Activated CD4-positive, CD25-positive, alpha-beta regulatory T cell (primary cell): ENCODE data around the gene ZNF423.

Experiments
- DNase-seq, 4 experiments: peaks; one replicate each; lab custom pipeline; 2025; lab: John Stamatoyannopoulos, UW

The ZNF423 gene

DNA sequence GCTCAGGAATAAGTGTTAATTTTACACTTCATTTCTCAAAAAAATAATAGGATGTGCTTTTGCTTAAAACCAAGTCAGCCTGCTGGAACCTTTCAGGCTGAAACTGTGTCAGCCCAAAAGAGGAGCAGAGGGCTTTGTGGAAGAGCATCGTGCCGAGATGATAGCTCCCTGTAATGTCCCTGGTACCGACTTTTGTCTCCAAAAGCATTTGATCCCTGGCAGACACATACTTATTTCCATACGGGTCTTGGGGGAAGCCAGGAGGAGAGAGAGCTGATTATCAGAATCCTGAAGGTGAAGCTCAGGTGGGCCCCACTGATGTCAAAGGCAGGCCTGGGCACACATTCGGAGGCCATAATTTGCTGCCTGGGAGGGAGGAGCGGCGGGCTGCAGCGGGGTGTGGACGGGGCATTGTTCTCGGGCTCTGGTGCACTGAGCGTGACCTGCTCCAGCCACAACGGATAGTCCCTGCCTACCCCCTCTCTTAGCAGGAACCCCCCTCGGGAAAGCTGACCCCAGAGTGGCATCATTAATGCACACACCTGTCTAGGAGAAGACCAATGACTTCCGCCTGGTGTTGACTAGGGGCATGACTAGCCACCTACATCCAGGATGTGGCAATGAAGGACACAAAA is 326.4 kb downstream of the ZNF423 start:
- DNase-seq: no peak

DNA sequence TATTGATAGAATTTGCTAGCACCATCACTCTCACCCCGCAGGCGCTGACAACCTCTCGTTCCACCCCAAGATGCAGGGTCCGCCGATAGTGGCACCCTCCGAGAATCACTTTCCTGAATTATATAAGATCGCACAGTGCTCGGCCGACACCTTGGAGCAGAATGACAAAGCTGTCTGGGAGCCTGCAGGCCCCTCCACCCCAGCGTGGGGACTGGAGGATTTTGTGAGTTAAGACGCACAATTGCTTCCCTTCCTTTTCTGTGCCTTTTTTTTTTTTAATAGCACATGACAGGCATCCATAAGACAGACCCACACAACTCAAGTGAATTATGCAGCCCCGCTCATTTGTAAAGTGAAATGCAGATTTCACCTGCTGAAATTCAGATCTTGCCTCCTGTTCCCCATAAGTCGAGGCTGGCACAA is 327.0 kb downstream of the ZNF423 start:
- no peak for DNase-seq

DNA sequence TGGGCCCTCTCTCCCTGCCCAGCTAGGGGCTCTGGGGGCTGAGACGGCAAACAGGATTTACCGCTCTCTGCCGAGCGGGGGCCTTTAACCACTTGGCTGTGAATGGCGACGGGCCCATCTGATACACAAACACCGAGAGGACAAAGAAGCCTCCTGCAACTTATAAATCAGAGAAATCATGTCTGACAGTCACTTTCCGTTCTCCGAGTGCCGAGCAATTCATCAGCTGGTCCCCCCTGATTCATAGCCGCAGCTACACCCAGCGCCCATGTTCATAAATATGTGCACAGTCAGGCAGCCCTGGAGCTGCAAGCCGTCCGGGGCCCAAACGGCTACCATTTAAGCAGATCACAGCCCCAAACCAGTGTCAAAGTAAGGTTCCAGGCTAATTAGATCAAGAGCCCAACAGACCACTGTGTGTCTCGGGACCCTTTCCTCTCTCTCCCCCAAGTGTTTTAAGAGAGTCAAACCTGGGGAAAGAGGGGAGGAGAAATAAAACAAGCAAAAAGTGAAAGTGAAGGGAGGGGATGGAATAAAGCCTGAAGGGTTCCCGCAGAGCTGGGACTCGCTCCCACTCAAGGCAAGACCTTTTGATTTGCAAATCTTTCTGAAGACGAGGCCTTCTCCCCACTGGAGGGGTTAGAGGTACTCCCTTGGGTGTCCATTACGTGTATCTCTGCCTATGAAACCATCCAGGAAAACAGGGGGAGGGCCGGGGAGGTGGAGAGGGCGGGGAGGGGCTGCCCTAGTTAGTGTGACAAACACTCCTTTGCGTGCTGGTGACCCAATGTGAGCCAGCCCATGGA is 327.6 kb downstream of the ZNF423 start:
- no peak for DNase-seq

DNA sequence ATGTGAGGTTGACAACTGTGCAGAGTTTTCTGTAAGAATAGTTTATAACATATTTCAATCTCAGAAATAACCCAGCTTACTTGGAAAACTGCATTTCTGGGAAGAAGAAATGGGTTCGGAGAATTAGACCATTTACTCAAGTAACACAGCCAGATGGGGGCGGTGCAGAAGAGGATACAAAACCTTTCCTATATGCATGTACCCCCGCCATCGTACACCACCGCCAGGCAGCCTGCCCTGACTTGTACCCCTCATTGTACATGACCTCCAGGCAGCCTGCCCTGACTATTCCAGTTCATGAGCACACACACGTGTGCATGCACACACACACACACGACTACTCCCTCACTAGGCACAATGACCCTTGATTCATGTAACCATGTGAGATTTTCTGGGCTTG is 328.3 kb downstream of the ZNF423 start:
- no peak for DNase-seq

DNA sequence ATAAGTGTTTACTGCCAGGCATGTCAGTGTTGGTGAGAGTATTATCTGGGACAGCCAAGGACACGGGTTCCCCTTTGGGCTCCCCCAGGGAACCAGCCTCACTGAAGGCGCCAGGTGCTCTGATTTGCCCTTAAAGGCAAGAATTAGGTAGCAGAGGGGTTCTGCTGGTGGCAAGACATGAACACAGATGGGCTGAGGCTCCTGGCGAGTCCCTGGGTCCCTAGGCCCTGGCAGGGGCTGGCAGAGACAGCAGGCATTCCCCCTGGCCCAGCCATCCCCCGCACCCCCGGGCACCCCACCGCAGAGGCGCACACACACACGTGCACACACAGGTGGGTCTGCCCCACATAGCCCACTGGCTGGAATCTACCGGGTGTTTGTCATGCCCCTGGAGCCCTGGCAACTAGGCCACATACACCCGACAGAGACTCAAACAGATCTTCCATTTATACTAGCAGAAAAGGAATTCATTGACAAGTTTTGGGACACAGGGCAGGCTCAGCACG is 329.0 kb downstream of the ZNF423 start:
- DNase-seq: no peak

DNA sequence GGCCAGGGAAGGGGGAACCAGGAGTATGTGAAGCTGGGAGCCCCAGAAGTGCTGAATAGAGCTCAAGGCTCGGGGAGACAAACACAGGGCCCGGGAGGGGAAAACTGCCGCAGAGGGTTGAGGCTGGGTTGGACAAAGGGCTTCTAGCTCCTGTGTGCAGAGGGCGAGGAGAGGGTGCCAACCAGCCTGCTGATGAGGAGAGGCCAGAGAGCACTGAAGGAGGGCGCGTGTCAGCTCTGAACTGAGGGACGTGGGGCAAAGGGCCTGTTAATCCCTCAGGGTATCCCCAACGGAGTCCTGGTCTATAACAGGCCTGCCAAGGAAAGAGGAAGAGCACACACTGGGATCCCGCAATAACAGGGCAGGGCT is 331.0 kb downstream of the ZNF423 start:
- DNase-seq: no peak

DNA sequence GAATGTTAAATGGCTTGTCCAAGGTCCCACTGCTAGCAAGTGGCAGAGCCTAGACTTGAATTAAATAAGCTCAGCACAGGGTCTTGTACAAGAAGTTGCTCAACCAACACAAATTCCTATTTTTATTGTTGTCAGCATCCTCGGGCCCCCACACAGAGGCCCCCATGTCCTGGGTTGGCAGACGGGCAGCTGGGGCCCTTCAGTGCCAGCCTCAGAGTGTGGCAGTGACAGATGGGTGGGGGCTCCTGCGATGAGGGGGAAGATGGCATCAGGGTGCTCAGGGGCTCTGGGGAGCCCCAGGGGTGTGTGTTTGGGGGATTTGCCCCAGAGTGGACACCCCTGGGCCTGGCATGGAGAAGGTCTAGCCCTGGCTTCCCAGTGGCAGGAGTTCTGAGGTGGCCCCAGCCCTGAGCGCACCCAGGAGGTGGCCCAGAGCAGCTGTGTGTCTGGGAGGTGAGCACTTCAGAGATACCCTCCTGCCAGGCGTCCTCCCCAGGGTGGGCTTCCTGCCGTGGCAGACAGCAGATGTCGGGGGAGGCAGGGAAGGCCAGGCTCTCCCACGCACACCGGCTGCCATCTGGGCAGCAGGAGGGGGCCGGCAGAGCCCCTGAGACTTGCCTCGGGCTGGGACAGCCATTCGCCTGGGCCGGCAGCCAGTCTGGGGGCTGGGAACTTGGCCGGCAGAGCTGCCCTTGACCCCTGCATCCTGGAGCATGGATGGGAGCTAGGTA is 331.5 kb downstream of the ZNF423 start:
- no peak for DNase-seq

DNA sequence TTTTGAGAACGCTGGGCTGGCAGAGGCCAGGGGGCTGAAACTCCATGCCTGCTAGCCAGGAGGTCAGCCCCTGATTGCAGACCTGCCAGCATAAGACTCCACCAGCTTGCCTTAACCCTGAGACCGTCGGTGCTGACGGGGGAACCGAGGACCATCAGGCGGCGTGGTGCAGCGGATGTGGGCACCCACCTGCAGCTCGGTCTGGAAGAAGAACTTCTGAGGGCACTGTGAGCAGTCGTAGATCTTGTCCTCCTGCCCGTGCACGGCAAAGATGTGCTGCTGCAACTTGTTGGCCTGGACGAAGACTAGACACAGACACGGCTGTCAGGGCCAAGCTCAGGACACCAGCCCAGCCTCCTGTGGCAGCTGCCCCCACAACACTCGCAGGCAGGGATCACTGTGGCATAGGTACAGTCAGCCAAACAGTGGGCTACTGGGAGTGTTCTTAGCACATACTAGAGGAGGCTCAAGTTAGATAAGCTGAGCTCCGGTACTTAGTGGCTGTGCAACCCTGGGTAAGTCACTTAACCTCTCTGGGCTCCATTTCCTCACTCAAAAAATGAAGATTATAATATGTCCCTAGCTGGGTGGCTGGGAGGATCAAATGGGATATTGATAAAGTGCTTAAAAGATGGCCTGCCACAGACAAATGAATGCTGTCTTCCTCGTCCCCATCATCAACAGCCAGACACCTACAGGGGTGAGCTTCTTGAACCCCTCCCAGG is 332.3 kb downstream of the ZNF423 start:
- no peak for DNase-seq

DNA sequence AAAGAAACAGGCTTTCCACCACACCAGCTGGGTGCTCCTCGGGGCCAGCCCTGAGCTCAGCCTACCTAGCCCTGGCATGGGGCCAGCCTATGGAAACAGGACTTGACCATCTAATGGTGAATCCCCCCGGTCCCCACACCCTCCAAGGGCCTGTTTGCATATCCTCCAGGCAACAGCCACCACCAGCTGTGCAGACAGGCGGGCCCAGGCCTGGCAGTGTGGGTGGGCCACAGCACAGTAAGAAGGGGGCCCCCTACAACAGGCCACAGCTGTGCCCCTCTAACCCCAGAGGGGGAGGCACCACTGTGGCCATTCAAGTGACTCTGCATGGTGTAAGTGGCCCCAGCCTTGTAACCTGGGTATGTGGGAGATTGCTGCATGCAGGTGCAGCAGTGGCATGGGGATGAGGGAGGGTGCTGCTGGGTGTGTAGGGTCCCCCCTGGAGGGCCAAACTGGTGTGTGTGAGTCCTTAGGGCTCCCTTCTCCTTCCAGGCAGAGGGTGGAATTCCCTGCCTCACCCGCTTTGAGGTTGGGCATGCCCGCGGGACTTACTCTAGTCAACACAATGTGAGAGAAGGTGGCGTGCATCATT is 334.1 kb downstream of the ZNF423 start:
- no peak for DNase-seq

DNA sequence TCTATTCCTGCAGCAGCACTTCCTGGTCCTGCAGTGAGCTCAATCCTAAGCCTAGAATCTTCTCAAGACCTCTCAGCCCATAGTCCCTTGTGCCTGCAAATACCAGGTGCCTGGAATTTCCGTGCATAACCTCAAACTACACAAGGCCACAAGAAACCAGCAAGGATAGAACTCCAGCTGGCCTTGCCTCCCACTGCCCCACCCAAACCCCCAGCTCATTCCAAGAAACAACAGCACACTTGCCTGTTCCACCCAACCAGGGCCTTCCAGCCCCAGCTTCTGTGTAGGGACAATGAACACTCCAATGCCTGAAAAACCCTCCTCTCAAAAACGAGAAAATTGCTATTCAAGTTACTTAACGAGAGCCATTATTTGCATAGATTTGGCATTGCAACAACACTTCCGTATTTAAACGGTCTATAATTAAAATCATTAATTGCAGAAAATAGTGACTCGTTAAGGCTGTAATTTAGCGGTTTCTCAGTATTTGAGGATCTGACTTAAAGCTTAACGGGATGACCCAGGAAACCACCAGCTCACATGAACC is 335.3 kb downstream of the ZNF423 start:
- no peak for DNase-seq

DNA sequence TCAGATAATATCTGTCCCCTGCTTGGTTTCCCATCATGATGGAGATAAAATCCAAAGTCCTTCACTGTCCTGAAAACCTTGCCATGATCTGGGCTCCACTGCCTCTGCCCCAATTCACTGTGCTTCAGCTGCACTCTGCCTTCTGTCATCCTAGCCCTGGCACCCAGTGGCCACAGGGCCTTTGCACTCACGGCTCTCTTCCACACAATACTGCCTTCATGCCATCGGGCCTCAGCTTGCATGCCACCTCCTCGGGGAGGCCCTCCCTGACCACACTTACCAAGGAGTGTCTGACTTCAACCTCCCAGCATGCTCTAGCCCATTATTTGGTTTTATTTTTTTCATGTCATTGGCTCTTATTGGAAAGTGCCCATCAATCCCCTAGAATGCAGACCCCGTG is 336.2 kb downstream of the ZNF423 start:
- DNase-seq: no peak

DNA sequence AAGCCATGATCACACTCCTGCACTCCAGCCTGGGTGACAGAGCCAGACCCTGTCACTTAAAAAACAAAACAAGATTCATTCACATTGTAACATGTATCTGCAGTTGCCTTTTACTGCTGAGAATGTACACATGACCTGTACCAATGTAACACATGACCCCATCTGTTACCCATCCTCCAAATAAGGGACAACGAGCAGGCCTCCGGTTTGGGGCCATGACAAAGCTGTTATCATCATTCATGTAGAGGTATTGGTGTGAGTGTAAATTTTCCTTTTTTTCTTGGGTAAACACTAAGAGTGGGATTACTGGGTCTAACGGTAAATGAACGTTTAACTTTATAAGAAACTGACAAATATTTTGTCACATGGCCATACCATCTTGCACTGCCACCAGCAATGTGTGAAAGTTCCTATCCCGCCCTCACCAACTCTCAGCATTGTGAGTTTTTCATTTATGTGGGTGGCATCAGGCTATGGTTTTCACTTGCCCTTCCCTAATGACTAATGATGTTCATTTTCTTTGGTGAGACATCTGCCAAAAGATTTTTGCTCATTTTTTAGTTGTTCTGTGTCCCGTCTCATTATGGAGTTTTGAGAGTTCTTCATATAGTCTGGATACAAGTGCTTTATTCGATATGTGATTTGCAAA is 336.8 kb downstream of the ZNF423 start:
- DNase-seq: no peak

DNA sequence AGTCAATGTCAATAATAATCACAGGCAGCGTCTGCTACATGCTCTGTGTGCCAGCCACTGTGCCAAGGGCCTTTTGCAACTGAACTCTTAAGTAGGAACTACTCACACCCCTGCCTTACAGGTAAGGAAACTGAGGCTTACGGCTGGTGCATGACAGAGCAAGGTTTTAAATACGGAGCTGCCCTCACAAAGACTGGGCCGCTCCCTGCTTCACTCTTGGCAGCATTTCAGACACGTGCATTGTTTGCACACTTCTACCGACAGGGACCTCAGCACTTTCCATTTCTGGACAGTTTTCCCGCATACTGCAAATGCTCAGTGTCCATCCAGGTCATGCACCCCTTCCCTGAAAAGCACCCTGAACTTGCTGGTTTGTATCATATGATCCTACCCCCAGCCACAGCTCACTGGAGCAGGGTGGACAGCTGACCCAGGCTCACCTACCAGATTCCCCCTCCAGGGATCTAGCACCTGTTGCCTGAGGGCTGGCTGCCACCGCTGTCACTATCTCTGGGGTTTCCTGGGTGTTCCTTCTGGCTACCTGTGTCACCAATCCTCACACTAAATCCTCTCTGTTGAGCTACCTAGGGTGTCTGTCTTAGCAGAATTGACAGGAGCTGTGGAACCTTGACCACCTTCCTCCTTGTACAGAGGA is 339.4 kb downstream of the ZNF423 start:
- DNase-seq: no peak

DNA sequence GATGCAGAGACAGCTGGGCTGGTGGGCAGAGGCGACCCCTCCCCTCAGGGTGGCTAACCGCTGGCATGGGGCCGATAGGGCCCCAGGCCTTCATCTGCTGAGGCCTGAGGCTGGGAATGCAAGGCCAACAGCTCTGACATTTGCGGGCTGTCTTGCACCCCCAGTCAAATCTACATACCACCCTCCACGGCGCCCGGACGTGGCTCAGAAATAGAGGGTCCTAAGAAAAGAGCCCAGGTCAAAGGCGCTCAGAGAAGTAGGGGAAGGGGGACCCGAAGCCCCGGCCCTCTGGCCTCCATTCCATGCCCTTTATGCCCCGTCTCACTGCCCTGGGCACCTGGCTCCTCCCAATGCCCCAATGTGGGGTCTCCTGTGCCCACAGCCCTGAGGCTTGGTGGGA is 340.1 kb downstream of the ZNF423 start:
- DNase-seq: no peak

DNA sequence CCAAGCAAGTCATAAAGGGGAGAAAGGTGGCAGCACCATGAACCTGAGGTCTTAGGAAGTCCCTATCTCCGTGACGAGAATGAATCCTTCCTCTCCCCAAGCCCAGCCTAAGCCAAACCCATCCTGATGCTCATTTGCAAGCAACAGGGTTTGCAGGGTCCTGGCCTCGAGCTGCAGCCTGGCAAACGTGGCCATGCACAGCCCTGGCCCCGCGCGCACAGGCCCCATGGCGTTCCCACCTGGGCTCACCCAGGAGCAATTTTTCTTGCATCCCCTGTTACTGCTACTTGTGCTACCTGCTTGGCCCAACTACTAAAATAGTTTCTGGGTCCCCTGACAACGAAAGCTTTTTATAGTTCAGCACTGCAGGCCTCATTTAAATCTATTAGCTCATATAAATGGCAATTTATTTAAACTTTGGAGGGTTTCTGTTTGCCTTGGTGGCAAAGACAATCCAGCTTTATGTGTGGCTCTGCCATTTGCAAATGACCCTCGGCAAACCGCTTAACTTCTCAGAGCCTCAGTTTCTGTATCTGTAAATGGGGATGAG is 340.8 kb downstream of the ZNF423 start:
- DNase-seq: no peak

DNA sequence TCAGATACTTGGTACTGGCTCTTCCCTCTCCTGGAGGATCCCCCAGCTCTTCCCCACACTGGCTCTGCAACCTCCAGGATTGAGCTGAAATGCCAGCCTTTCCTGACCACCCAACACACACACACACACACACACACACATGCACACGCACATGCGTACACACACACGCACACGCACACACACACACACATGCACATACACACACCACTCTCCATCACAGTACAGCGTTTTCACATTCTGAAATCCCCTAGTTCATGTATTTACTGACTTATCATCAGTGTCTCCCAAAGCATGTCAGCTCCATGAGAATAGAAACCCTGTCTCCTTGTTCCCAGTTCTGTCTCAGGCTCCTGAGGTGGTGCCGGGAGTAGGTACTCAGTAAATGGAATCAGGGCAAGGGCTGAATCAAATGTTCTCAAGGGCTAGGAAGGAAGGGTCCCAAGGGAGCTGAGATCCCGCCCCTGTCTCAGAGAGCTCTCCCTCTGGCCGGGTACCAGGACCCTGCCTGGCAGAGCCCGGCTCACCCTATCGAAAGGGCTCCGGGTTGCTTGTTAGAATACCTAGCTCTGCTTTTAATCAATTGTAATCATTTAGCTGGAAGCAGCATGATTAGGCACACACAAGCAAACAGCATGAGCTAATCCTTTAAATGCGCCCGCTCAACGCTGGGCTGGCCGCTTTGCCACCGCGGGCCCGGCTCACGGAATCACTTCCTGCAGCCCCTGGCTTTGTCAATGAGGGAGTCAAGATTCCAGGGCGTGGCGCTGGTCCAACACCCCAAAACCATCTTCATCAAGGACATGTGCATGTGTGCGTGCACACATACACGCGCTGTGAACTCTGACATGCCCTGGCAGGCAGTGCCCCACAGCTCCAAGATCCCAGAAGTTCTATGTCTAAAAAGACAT is 341.6 kb downstream of the ZNF423 start:
- DNase-seq: no peak

DNA sequence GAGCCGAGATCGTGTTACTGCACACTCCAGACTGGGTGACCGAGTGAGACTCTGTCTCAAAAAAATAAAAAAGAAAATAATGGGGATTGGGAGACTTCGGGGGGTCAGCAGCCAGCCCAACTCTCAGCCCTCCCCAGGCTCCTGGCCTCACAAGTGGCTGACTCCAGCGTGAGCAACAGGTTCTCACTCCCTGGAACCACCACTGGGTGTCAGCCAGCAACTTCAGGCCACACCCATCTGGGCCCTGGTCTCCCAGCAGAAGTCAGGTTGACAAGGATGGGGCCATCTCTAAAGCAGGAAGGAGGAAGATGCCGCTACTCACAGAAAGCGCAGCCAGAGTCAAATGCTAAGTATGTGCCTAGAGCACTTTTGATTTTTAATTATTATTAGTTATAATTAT is 342.9 kb downstream of the ZNF423 start:
- DNase-seq: no peak

DNA sequence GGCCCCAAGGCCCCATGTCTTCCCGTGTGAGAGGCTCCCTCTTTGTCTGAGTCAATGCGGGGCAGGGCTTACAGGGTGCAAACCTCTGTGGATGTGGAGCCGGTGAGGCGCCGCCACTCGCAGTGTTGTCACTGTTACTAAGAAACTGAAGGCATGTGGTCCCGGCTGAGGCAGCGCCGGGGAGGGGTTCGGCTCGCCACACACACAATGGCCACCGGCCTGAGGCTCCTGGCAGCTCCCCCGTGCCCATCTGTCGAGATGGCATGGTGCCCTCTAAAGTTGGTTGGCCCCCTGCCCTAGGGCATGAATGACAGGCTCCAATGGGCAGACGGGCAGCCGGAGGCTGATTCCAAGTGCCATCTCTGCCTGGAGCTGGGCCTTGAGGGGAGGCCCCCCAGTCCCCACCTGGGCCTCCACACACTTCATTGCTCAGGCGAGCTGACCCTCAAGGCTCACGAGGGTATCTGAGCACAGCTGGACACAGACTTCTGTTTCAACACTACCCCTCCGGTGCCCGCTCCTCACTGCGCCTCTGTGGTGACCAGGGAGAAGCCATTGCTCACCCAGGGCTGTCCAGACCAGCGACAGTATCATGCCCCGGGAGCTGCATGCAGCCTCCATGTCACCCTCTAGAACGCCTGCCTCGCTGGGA is 345.1 kb downstream of the ZNF423 start:
- no peak for DNase-seq

DNA sequence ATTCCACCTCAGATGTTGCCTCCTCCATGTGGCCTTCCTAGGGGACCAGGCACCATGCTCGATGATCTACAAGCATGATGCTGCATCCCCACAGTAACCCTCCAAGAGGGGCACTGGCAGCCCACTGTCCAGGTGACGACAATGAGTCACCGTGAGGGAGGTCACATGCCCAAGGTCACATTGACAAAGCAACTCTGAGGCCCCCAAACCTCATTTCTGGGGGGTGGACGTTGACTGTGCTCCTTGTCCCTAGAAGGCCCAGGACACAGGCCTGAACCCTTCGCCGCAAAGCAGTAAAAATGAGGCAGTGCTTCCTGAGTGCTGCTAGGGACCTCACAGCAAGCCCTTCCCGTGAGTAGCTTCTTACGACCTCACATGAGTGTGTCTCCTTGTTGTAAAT is 345.8 kb downstream of the ZNF423 start:
- no peak for DNase-seq
